GM12874 (cell line): Measurements from ENCODE around the gene ETV3.

ENCODE experiments used
- TF ChIP-seq, protein P1 (sequence below): IDR thresholded peaks from 2 replicates; pipeline ENCODE4 v1.5.1; 2011; ENCODE audit warnings: low read depth, mild to moderate bottlenecking, control low read depth, low read length, moderate library complexity; ENCODE audit not compliant: insufficient read depth

Gene ETV3

GRCh38 chr1:157150631-157151030, 12.4 kb upstream of the ETV3 start:
- TF ChIP-seq, protein P1, sequence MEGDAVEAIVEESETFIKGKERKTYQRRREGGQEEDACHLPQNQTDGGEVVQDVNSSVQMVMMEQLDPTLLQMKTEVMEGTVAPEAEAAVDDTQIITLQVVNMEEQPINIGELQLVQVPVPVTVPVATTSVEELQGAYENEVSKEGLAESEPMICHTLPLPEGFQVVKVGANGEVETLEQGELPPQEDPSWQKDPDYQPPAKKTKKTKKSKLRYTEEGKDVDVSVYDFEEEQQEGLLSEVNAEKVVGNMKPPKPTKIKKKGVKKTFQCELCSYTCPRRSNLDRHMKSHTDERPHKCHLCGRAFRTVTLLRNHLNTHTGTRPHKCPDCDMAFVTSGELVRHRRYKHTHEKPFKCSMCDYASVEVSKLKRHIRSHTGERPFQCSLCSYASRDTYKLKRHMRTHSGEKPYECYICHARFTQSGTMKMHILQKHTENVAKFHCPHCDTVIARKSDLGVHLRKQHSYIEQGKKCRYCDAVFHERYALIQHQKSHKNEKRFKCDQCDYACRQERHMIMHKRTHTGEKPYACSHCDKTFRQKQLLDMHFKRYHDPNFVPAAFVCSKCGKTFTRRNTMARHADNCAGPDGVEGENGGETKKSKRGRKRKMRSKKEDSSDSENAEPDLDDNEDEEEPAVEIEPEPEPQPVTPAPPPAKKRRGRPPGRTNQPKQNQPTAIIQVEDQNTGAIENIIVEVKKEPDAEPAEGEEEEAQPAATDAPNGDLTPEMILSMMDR: no peak

GRCh38 chr1:157147906-157148700, 9.9 kb upstream of the ETV3 start:
- TF ChIP-seq, protein P1: no peak

DNA sequence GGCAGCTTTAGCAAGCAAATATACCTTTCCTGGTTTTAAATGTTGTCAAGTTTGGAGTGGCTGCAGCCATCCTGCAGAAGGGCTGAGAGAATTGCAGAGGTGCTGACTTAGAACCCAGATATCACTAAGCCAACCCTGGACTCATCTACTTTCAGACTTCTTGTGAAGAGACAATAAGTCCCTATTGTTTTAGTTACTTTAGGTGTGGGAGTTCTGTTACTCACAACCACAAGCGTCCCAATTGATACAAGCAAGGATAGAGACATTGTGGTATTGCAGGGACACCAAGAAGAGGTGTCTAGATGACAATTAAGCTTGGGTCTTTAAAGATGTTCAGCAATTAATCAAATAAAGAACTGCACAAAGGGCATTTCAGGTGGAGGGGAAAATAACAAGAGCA, 8.8 kb upstream of the ETV3 start:
- TF ChIP-seq, protein P1: no peak

DNA sequence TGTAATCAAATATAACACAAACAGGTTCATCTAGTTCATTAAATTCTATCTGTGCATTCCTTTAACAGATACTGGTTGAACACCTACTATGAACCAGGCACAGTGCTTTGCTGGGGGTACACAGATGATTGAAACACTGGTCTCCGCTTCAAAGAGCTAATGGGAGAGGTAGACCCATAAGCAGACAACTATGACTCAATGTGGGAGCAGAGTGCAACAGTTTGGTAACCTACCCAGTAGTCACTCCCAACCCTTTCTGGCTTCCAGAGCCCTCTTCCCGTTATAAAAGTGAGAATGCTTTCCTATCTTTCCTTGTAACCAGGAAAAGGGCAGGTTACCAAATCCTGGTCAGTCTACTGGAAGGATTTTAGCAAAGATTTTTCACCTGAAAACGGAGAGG, 8.0 kb upstream of the ETV3 start:
- TF ChIP-seq, protein P1: no peak

DNA sequence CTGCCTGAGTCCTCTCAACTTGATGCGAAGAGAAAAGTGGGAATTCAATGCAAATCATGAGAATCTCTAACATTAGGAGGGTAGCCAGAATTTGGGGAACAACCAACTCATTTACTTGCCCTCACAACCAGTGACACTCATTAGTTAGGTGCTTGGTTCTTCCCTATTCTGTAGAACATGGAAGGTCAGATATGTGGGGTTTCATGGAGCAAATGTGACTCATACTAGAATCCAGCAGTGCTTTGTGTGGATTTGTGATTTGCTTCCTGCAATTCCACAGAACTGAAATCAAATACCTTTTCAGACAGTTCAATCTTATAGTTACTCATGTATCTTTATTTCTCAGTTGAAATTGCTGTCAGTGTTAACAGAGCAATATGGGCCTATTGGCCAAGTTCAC, 6.9 kb upstream of the ETV3 start:
- TF ChIP-seq, protein P1: no peak

GRCh38 chr1:157144509-157144908, 6.3 kb upstream of the ETV3 start:
- TF ChIP-seq, protein P1: no peak

- TF ChIP-seq, protein P1: no peak
These were observed 4.7 kb upstream of the ETV3 start for GRCh38 chr1:157142765-157143423.
